Peyer's patch (tissue), 4 donors: ENCODE data around the gene RAB40C. TPM values are rescaled to one million over a fixed set of nuclear protein-coding genes. Genes with fewer than 3 reads are reported as not detected.

ENCODE experiments used
- DNase-seq, 3 donors: peaks; one replicate each; pipeline ENCODE4 v3.0.0-alpha.2; 2017 to 2019
- H3K27ac ChIP-seq, 4 donors: fragments of 200-600 bp; sonication (generic); one replicate each; pipeline ENCODE4 v1.5.1; 2016 to 2019
- H3K27me3 ChIP-seq, 2 donors: fragments of 200-600 bp; sonication (generic); one replicate each; pipeline ENCODE4 v1.5.1; 2019
- H3K36me3 ChIP-seq, 3 donors: fragments of 200-600 bp; sonication (generic); one replicate each; pipeline ENCODE4 v1.5.1; 2016 to 2019
- H3K4me1 ChIP-seq, 4 donors: fragments of 200-600 bp; sonication (generic); one replicate each; pipeline ENCODE4 v1.5.1; 2016 to 2019
- H3K4me3 ChIP-seq, 4 donors: fragments of 200-600 bp; sonication (generic); 1 replicate in 3 of 4; 2 replicates in 1 of 4; pipeline ENCODE4 v1.5.1; 2016 to 2019; ENCODE audit warnings: mild to moderate bottlenecking in 1 of 4
- H3K9me3 ChIP-seq, 4 donors: fragments of 200-600 bp; sonication (generic); one replicate each; pipeline ENCODE4 v1.5.1; 2016 to 2019; ENCODE audit warnings: mild to moderate bottlenecking in 1 of 4
- POLR2A ChIP-seq, 2 donors: fragments of 450-650 bp; IDR thresholded peaks; one replicate each; pipeline ENCODE4 v1.5.1; 2017; ENCODE audit warnings: antibody characterized with exemption in 2 of 2, mild to moderate bottlenecking in 2 of 2, moderate library complexity in 2 of 2
- small RNA-seq, 2 donors: library from RNA; depleted of rRNA; stranded (forward); fragments of <200 nt; gene quantifications; one replicate each; pipeline ENCODE3, GENCODE V24; 2016
- total RNA-seq, 4 donors: library from RNA; depleted of rRNA; stranded (reverse); fragments of >200 nt; gene quantifications; one replicate each; pipeline ENCODE4 v1.1.0, GENCODE V29; 2016
- TF ChIP-seq, protein P1 (sequence below), 6 experiments: fragments of 450-650 bp in 4 of 6; fragments of 200-600 bp in 2 of 6; sonication (generic) in 1 of 6; IDR thresholded peaks; one replicate each; pipeline ENCODE4 v1.5.1; 2017 to 2019; ENCODE audit warnings: antibody characterized with exemption in 6 of 6, mild to moderate bottlenecking in 3 of 6, moderate library complexity in 1 of 6

Gene RAB40C
- total RNA-seq, 4 donors from 2014 or later: 27.2 to 83.6 (median 62.7) TPM

- peak overlapping the region; percentile 27 to 93 (median 44) for H3K27ac ChIP-seq
- peak overlapping the region in 1 of 4 donors; percentile 4 for H3K4me3 ChIP-seq
- DNase-seq: no peak
- H3K9me3 ChIP-seq: no peaks in the 10 kb centered on the region
- H3K4me1 ChIP-seq: peaks cover 13 to 53% (median 34%) of the 10 kb centered on the region in 4 donors
- no peaks in the 10 kb centered on the region for H3K27me3 ChIP-seq
- peaks cover 0 to 30% (median 0%) of the 10 kb centered on the region in 3 donors for H3K36me3 ChIP-seq
- no peak for TF ChIP-seq POLR2A (IDR thresholded peaks at IDR 0.05)
- TF ChIP-seq, protein P1, sequence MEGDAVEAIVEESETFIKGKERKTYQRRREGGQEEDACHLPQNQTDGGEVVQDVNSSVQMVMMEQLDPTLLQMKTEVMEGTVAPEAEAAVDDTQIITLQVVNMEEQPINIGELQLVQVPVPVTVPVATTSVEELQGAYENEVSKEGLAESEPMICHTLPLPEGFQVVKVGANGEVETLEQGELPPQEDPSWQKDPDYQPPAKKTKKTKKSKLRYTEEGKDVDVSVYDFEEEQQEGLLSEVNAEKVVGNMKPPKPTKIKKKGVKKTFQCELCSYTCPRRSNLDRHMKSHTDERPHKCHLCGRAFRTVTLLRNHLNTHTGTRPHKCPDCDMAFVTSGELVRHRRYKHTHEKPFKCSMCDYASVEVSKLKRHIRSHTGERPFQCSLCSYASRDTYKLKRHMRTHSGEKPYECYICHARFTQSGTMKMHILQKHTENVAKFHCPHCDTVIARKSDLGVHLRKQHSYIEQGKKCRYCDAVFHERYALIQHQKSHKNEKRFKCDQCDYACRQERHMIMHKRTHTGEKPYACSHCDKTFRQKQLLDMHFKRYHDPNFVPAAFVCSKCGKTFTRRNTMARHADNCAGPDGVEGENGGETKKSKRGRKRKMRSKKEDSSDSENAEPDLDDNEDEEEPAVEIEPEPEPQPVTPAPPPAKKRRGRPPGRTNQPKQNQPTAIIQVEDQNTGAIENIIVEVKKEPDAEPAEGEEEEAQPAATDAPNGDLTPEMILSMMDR (IDR thresholded peaks at IDR 0.05): no peak
Observed at GRCh38 chr16:677316-678190, 87.7 kb downstream of the RAB40C start.

DNA sequence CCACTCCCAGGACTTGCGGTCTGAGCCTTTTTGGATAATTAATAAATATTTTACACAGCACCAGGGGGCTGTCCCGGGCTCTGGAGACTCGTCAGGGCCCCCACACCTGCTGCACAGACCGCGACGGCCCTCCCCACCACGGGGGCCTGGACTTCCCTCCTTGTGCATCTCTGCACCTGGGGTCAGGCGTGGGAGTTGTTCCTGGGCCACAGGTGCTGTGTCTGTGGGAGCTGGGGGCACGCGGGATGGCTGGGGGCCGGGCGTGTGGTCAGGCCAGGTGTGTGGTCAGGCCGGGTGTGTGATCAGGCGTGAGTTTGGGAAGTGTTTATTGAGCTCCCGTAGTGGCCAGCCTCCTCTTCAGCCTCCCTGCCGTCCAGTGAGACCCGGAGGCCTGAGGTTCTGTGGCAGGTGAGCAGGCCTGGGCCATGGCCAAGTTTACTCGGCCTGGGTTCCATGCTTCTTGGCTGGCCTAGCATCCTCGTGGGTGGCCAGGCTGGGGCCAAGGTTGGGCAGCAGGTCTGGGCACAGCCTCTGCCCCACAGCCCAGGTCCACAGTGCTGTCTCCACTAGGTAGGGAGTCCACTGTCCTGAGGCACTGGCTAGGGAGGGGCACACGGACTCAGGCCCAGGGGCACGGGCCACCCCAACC, 88.5 kb downstream of the RAB40C start:
- Histone ChIP-seq H3K36me3 (peaks cover 0 to 30% (median 0%) of the 10 kb centered on the region in 3 donors), H3K27me3 (no peaks in the 10 kb centered on the region), H3K4me3 (no peak overlapping the region), H3K27ac (peak overlapping the region in 3 of 4 donors; percentile 27 to 97 (median 93)), H3K4me1 (peaks cover 13 to 61% (median 38%) of the 10 kb centered on the region in 4 donors), H3K9me3 (no peaks in the 10 kb centered on the region)
- peak in 2 of 3 donors; percentile 69 to 72 for DNase-seq
- TF ChIP-seq, protein P1 (IDR thresholded peaks at IDR 0.05): no peak
- TF ChIP-seq POLR2A (IDR thresholded peaks at IDR 0.05): no peak

Small RNAs within 50 kb of the gene (small RNA-seq; reads per million reads assigned to genes)
- 0.12 to 0.19 reads per million in 2 donors for gene MIR3176
- 0 reads per million in 2 donors for gene Z98883.1

Other genes with a start within 250 kb of the RAB40C start
- gene AXIN1, start 237.3 kb upstream of the RAB40C start, total RNA-seq: 10 to 100 TPM; 31.4 to 47.2 (median 37.3) TPM
- 10 to 100 TPM; 58.3 to 73.4 (median 61.3) TPM for gene MRPL28, start 219.5 kb upstream of the RAB40C start, total RNA-seq
- 100 to 1,000 TPM; 130 to 211 (median 166) TPM for gene PGAP6, start 208.1 kb upstream of the RAB40C start, total RNA-seq
- gene NME4, start 192.9 kb upstream of the RAB40C start, total RNA-seq: 10 to 100 TPM in 3 of 4 donors, 1 to 10 TPM in 1; 9.6 to 65.2 (median 29.5) TPM
- gene DECR2, start 188.2 kb upstream of the RAB40C start, total RNA-seq: 100 to 1,000 TPM in 2 of 4 donors, 10 to 100 TPM in 2; 32.2 to 154 (median 105) TPM
- gene RAB11FIP3, start 164.4 kb upstream of the RAB40C start, total RNA-seq: 100 to 1,000 TPM in 2 of 4 donors, 10 to 100 TPM in 2; 55.5 to 136 (median 106) TPM
- 100 to 1,000 TPM in 3 of 4 donors, 10 to 100 TPM in 1; 50.3 to 249 (median 167) TPM for gene CAPN15, start 62.4 kb upstream of the RAB40C start, total RNA-seq
- not detected for gene PRR35, start 29.7 kb upstream of the RAB40C start, total RNA-seq
- 10 to 100 TPM in 1 of 4 donors, 1 to 10 TPM in 3; 1.2 to 17.3 (median 1.5) TPM for gene NHLRC4, start 23.1 kb upstream of the RAB40C start, total RNA-seq
- 10 to 100 TPM; 33.1 to 65.6 (median 55.2) TPM for gene PIGQ, start 20.1 kb upstream of the RAB40C start, total RNA-seq
- gene WFIKKN1, start 40.9 kb downstream of the RAB40C start, total RNA-seq: 1 to 10 TPM; 2.5 to 6.2 (median 3.8) TPM
- gene METTL26, start 46.2 kb downstream of the RAB40C start, total RNA-seq: 100 to 1,000 TPM in 1 of 4 donors, 10 to 100 TPM in 3; 44.5 to 153 (median 60.2) TPM
- 100 to 1,000 TPM; 114 to 260 (median 222) TPM for gene MCRIP2, start 51.8 kb downstream of the RAB40C start, total RNA-seq
- 100 to 1,000 TPM in 2 of 4 donors, 10 to 100 TPM in 2; 29.8 to 154 (median 73.6) TPM for gene WDR90, start 59.3 kb downstream of the RAB40C start, total RNA-seq
- gene RHOT2, start 78.1 kb downstream of the RAB40C start, total RNA-seq: 100 to 1,000 TPM; 110 to 416 (median 239) TPM
- gene RHBDL1, start 85.6 kb downstream of the RAB40C start, total RNA-seq: 10 to 100 TPM in 2 of 4 donors, 1 to 10 TPM in 2; 4.1 to 13.6 (median 9.9) TPM
- 100 to 1,000 TPM in 3 of 4 donors, 10 to 100 TPM in 1; 96.0 to 291 (median 107) TPM for gene STUB1, start 90.3 kb downstream of the RAB40C start, total RNA-seq
- 10 to 100 TPM; 45.6 to 56.1 (median 51.9) TPM for gene JMJD8, start 94.3 kb downstream of the RAB40C start, total RNA-seq
- gene WDR24, start 100.3 kb downstream of the RAB40C start, total RNA-seq: 10 to 100 TPM in 3 of 4 donors, 1 to 10 TPM in 1; 8.3 to 20.4 (median 15.4) TPM
- gene FBXL16, start 115.7 kb downstream of the RAB40C start, total RNA-seq: 1 to 10 TPM; 1.4 to 2.5 (median 1.9) TPM
- 10 to 100 TPM in 2 of 4 donors, 1 to 10 TPM in 2; 4.0 to 33.8 (median 8.9) TPM for gene METRN, start 125.1 kb downstream of the RAB40C start, total RNA-seq
- 10 to 100 TPM; 52.8 to 93.9 (median 72.0) TPM for gene ANTKMT, start 131.1 kb downstream of the RAB40C start, total RNA-seq
- gene CCDC78, start 136.4 kb downstream of the RAB40C start, total RNA-seq: 10 to 100 TPM in 1 of 4 donors, 1 to 10 TPM in 3; 2.1 to 13.2 (median 6.3) TPM
- 10 to 100 TPM in 1 of 4 donors, 1 to 10 TPM in 2, under 1 TPM in 1; 0.53 to 42.9 (median 3.4) TPM for gene HAGHL, start 137.0 kb downstream of the RAB40C start, total RNA-seq
- 100 to 1,000 TPM in 2 of 4 donors, 10 to 100 TPM in 2; 73.4 to 164 (median 117) TPM for gene CIAO3, start 150.9 kb downstream of the RAB40C start, total RNA-seq
- 1 to 10 TPM in 3 of 4 donors, not detected in 1; 2.6 to 7.7 (median 5.4) TPM for gene MSLN, start 170.7 kb downstream of the RAB40C start, total RNA-seq
- 10 to 100 TPM; 31.0 to 42.1 (median 37.4) TPM for gene RPUSD1, start 198.3 kb downstream of the RAB40C start, total RNA-seq
- gene CHTF18, start 198.6 kb downstream of the RAB40C start, total RNA-seq: 10 to 100 TPM; 12.1 to 91.6 (median 19.0) TPM
- gene GNG13, start 210.7 kb downstream of the RAB40C start, total RNA-seq: 1 to 10 TPM in 1 of 4 donors, not detected in 3; 1.9 TPM